AG04450 (cell line): Measurements from ENCODE around the gene SHC2. TPM values are rescaled to one million over a fixed set of nuclear protein-coding genes. Genes with fewer than 3 reads are reported as not detected.

Experiments
- CTCF ChIA-PET: fragments of 300-600, 350-600 bp; formaldehyde crosslinking; extraction: SDS; loops from one replicate; lab custom pipeline; 2022; ENCODE audit warnings: antibody characterized with exemption, inconsistent platforms; lab: Charles Lee
- POLR2A ChIA-PET: fragments of 350-600 bp; formaldehyde crosslinking; extraction: SDS; loops from one replicate; lab custom pipeline; 2021; ENCODE audit warnings: antibody characterized with exemption, inconsistent platforms; lab: Yijun Ruan, JAX
- DNase-seq: peaks from one replicate; pipeline ENCODE4 v3.0.0-alpha.2; 2011; ENCODE audit warnings: low read depth, low spot score
- H3K27ac ChIP-seq: one replicate; pipeline ENCODE4 v1.5.1; 2012; ENCODE audit warnings: low read depth, low read length, control low read depth
- H3K27me3 ChIP-seq: one replicate; pipeline ENCODE4 v1.6.0; 2012; ENCODE audit warnings: low read length; ENCODE audit not compliant: control insufficient read depth, insufficient read depth
- H3K4me3 ChIP-seq: 2 replicates; pipeline ENCODE4 v1.5.1; 2011; ENCODE audit warnings: mild to moderate bottlenecking, low read depth, low read length, control low read depth
- H3K9me3 ChIP-seq: 2 replicates; pipeline ENCODE4 v1.5.1; 2012; ENCODE audit warnings: low read length; ENCODE audit not compliant: control insufficient read depth, insufficient read depth
- polyA plus RNA-seq: library from polyadenylated mRNA; depleted of rRNA; stranded (reverse); fragments of >200 nt; gene quantifications from 2 replicates; pipeline ENCODE4 v1.2.3, GENCODE V29; 2011
- TF ChIP-seq, protein P1 (sequence below): IDR thresholded peaks from 2 replicates; pipeline ENCODE4 v1.5.1; 2011; ENCODE audit warnings: low read depth, low read length, control low read depth, inconsistent platforms

Gene SHC2
- polyA plus RNA-seq, 1 experiment = 1.3 TPM

DNA sequence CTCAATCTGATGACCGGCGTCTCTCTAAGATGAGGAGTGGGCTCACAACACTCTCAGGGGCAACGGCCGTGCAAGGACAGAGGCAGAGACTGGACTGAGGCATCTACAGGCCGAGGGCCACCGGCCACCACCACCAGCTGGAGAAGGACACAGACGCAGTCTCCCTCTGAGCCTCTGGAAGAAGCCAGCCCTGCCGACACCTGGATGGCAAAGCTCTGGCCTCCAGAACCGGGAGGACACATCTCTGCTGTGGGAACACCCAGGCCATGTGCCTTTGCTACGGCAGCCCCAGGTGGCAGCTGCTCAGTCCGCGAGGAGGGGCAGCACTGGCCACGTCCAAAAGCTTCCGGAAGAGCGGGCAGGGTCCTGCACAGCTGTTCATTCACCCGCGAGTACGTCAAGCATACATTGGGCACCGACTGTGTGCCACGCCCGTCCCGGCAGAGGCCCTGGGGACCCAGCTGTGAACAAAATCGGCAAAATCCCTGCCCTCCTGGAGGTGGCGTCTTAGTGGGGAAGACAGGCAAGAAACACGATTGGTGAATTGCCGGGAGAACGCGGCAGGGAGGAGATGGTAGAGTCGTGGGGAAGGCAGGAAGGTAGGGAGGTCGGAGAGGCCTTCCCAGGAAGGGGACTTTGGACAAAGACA, 69.0 kb downstream of the SHC2 start:
- TF ChIP-seq, protein P1, sequence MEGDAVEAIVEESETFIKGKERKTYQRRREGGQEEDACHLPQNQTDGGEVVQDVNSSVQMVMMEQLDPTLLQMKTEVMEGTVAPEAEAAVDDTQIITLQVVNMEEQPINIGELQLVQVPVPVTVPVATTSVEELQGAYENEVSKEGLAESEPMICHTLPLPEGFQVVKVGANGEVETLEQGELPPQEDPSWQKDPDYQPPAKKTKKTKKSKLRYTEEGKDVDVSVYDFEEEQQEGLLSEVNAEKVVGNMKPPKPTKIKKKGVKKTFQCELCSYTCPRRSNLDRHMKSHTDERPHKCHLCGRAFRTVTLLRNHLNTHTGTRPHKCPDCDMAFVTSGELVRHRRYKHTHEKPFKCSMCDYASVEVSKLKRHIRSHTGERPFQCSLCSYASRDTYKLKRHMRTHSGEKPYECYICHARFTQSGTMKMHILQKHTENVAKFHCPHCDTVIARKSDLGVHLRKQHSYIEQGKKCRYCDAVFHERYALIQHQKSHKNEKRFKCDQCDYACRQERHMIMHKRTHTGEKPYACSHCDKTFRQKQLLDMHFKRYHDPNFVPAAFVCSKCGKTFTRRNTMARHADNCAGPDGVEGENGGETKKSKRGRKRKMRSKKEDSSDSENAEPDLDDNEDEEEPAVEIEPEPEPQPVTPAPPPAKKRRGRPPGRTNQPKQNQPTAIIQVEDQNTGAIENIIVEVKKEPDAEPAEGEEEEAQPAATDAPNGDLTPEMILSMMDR = no peak
- Histone ChIP-seq H3K4me3 (no peak overlapping the region), H3K9me3 (peaks cover 42% of the 10 kb centered on the region), H3K27me3 (no peaks in the 10 kb centered on the region), H3K27ac (no peak overlapping the region)
- ChIA-PET POLR2A (no interaction called here), CTCF (interaction anchor here (0.5 kb wide), 1 partner anchor 9 kb away, joined by 3 read pairs; no protein-coding TSS in a partner anchor)
- no peak for DNase-seq

DNA sequence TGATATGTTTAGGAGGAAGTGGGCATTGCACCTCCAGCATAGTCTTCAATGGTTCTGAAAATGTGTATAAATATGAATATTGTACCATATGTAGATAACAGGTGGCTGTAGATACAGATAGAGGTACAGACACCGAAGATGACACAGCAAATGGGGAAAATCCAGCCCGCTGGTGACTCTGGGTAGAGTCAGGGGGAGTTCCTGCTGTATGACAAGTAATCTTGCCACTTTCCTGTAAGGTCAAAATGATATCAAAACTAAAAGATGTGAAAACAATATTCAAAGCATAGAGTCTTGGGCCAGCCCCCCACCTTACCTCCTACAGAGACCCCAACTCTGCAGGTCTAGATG, 69.7 kb downstream of the SHC2 start:
- POLR2A ChIA-PET = no interaction called here
- no peak for DNase-seq
- H3K9me3 ChIP-seq = peaks cover 36% of the 10 kb centered on the region
- no peaks in the 10 kb centered on the region for H3K27me3 ChIP-seq
- TF ChIP-seq, protein P1 = no peak
- H3K27ac ChIP-seq = no peak overlapping the region
- CTCF ChIA-PET = interaction anchor here (0.5 kb wide), 1 partner anchor 92 kb away, joined by 4 read pairs; no protein-coding TSS in a partner anchor
- no peak overlapping the region for H3K4me3 ChIP-seq

DNA sequence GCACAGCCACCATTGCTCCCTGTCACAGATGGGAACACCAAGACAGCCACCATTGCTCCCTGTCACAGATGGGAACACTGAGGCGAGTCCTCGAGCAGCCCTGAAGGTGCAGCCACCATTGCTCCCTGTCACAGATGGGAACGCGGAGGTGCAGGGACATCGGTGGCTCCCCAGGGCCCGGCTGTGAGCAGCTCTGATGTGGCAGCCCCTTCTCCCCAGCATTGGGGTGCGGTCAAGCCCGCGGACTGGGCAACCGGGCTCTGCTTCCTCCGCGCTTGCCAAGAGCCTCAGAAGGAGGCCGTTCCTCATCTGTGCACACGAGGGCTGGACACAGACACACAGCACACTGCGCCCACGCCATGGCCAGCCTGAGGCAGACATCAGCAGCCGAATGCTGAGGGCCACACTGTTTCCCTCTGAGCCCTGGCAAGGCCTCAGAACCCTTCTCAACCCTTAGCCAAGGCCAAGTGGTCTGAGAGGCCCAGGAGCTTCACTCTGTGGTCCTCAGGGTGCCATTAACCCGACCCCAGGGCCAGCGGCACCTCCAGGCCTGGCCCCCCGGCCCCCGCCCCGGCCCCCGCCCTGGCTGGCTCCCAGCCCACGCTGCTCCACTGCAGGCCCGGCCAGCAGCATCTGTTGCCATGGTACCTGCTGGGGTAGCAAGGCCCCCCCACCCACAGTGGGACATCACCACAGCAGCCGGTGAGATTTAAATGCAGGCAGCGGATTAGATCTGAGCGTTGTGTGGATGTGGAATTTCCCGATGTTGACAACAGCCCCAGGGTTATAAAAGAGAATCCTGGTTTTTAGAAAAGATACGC, 70.2 kb downstream of the SHC2 start:
- Histone ChIP-seq H3K27me3 (no peaks in the 10 kb centered on the region), H3K4me3 (no peak overlapping the region), H3K27ac (no peak overlapping the region), H3K9me3 (peaks cover 30% of the 10 kb centered on the region)
- ChIA-PET CTCF (interaction anchor here (0.5 kb wide), 1 partner anchor 93 kb away, joined by 4 read pairs; no protein-coding TSS in a partner anchor), POLR2A (no interaction called here)
- TF ChIP-seq, protein P1 = no peak
- no peak for DNase-seq

DNA sequence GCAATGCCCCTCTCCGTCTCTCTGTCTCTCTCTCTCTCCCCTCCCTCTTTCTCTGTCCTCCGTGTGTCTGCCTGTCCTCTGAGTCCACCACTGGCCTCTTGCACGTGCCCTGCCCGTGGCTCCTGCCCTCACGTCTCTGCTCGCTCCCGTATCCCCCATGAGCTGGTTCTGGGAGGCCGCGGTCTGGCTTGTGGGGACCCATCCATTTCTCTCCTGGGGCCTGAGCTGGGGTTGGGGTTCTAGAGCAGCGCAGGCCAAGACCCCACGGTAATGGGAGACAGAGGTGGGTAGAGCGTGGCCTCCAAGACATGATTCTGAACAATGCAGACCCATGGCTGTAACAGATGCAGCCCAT, 70.9 kb downstream of the SHC2 start:
- peaks cover 2% of the 10 kb centered on the region for H3K27me3 ChIP-seq
- H3K9me3 ChIP-seq = peaks cover 27% of the 10 kb centered on the region
- ChIA-PET POLR2A (no interaction called here), CTCF (interaction anchor here (1.1 kb wide), 1 partner anchor 116 kb away, joined by 4 read pairs; no protein-coding TSS in a partner anchor)
- no peak overlapping the region for H3K27ac ChIP-seq
- DNase-seq = no peak
- TF ChIP-seq, protein P1 = no peak
- no peak overlapping the region for H3K4me3 ChIP-seq
